ENCODE data around the gene FAM168A.

DNA sequence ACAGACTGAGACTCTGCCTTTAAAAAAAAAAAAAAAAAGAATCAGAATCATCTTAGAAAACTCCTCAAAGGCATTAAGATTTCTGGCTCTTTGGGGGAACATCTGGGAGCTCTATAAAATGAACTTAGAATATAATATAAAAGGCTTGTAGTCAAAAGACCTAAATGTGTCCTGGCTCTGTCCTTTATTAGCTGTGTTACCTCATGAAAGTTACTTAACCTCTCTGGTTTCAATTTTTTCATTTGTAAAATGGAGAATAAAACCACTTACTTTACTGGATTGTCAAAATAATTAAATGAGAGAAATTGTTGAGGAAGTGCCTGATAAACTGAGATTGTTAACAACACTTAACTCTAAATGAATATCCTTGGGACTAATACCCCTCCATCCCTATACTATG is 81.8 kb downstream of the FAM168A start:
- TF ChIP-seq POLR2AphosphoS5 (IDR thresholded peaks at IDR 0.05) (no peak), POLR2A (IDR thresholded peaks at IDR 0.05) (no peak), EP300 (IDR thresholded peaks at IDR 0.05) (no peak)
- TF ChIP-seq, protein P1, sequence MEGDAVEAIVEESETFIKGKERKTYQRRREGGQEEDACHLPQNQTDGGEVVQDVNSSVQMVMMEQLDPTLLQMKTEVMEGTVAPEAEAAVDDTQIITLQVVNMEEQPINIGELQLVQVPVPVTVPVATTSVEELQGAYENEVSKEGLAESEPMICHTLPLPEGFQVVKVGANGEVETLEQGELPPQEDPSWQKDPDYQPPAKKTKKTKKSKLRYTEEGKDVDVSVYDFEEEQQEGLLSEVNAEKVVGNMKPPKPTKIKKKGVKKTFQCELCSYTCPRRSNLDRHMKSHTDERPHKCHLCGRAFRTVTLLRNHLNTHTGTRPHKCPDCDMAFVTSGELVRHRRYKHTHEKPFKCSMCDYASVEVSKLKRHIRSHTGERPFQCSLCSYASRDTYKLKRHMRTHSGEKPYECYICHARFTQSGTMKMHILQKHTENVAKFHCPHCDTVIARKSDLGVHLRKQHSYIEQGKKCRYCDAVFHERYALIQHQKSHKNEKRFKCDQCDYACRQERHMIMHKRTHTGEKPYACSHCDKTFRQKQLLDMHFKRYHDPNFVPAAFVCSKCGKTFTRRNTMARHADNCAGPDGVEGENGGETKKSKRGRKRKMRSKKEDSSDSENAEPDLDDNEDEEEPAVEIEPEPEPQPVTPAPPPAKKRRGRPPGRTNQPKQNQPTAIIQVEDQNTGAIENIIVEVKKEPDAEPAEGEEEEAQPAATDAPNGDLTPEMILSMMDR (IDR thresholded peaks at IDR 0.05), result no peak
